PFSK-1 (cell line): ENCODE data around the gene KRTAP3-3.

Experiments used
- FOXP2 ChIP-seq: optimal IDR thresholded peaks from 2 replicates; pipeline ENCODE3; 2011; ENCODE audit warnings: borderline replicate concordance, control low read depth, inconsistent platforms; ENCODE audit not compliant: insufficient read depth; ENCODE audit errors: extremely low read length, extremely low read depth
- POLR2AphosphoS5 ChIP-seq: IDR thresholded peaks from 2 replicates; pipeline ENCODE4 v1.6.1; 2012; ENCODE audit warnings: low read depth, mild to moderate bottlenecking, control low read depth, low read length, moderate library complexity
- REST ChIP-seq, 2 experiments: IDR thresholded peaks; 2 replicates each; pipeline versions ENCODE4 v1.6.1 to v1.8.0; 2011 to 2012; ENCODE audit warnings: low read depth in 2 of 2, low read length in 2 of 2, control low read depth in 1 of 2, inconsistent platforms in 1 of 2, mild to moderate bottlenecking in 1 of 2, moderate library complexity in 1 of 2; ENCODE audit not compliant: insufficient read depth in 1 of 2
- SIN3A ChIP-seq: IDR thresholded peaks from 2 replicates; pipeline ENCODE4 v1.6.1; 2012; ENCODE audit warnings: mild to moderate bottlenecking, low read length, moderate library complexity, borderline replicate concordance; ENCODE audit not compliant: insufficient read depth
- TAF1 ChIP-seq: IDR thresholded peaks from 2 replicates; pipeline ENCODE4 v1.6.1; 2012; ENCODE audit warnings: low read length, control low read depth, borderline replicate concordance; ENCODE audit not compliant: insufficient read depth

GRCh38 chr17:40945414-40945813 lies 48.5 kb downstream of the KRTAP3-3 start:
- TF ChIP-seq TAF1 (no peak), POLR2AphosphoS5 (no peak), REST (IDR thresholded peaks at IDR 0.05; ENCODE audit: insufficient read depth in 1 of 2, low read depth in 2 of 2, low read length in 2 of 2) (no peak), SIN3A (no peak), FOXP2 (no peak)
